ENCODE data around the gene MC1R. TPM values are rescaled to one million over a fixed set of nuclear protein-coding genes. Genes with fewer than 3 reads are reported as not detected.

MC1R gene
- total RNA-seq, 2 experiments from 2014 or later: 6.7 to 6.9 TPM

DNA sequence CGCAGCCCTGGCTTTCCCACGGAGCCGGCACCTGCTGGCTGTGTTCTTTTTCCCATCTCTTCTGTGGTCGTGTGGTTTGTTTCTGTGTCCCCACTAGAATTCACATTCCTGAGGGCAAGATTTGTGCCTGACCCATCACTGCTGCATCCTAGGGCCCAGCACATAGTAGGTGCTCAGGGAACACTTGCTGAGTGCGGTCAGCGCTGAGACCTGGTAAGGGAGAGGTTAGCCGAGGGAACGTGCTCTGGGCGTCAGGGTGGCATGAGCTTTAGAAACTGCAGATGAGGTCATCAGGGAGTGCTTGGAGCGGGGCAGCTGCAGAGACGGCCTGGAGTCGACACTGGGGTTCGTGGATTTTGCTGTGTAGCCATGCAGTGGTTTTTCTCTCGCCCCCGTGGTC is 35.8 kb downstream of the MC1R start:
- intact Hi-C loops (cut with DNase I, micrococcal nuclease): no loop called here
- Histone ChIP-seq H3K4me1 (ENCODE audit: insufficient read depth, low read length) (peaks cover 7% of the 10 kb centered on the region), H3K27me3 (ENCODE audit: control insufficient read depth in 1 of 2, insufficient read depth in 2 of 2, low read length in 2 of 2) (no peaks in the 10 kb centered on the region), H3K27ac (ENCODE audit: low read depth in 1 of 2, low read length in 2 of 2) (no peak overlapping the region), H3K36me3 (ENCODE audit: insufficient read depth, low read length) (peaks cover 35% of the 10 kb centered on the region), H3K4me3 (ENCODE audit: low read length) (no peak overlapping the region), H3K9me3 (ENCODE audit: control insufficient read depth in 1 of 2, insufficient read depth in 1 of 2, low read length in 2 of 2) (no peaks in the 10 kb centered on the region)
- Mint-ChIP-seq H3K4me1 (ENCODE audit: low read depth) (no peaks in the 10 kb centered on the region), H3K9me3 (no peaks in the 10 kb centered on the region), H3K27me3 (no peaks in the 10 kb centered on the region), H3K27ac (no peak overlapping the region), H3K36me3 (ENCODE audit: low read depth) (peaks cover 23% of the 10 kb centered on the region), H3K4me3 (no peak overlapping the region)
- no peak for ATAC-seq (ENCODE audit: poor library complexity)
- TF ChIP-seq, protein P1, sequence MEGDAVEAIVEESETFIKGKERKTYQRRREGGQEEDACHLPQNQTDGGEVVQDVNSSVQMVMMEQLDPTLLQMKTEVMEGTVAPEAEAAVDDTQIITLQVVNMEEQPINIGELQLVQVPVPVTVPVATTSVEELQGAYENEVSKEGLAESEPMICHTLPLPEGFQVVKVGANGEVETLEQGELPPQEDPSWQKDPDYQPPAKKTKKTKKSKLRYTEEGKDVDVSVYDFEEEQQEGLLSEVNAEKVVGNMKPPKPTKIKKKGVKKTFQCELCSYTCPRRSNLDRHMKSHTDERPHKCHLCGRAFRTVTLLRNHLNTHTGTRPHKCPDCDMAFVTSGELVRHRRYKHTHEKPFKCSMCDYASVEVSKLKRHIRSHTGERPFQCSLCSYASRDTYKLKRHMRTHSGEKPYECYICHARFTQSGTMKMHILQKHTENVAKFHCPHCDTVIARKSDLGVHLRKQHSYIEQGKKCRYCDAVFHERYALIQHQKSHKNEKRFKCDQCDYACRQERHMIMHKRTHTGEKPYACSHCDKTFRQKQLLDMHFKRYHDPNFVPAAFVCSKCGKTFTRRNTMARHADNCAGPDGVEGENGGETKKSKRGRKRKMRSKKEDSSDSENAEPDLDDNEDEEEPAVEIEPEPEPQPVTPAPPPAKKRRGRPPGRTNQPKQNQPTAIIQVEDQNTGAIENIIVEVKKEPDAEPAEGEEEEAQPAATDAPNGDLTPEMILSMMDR (IDR thresholded peaks at IDR 0.05): no peak
- no peak for DNase-seq
- CTCF ChIA-PET: no interaction called here
- POLR2A ChIA-PET: no interaction called here

GRCh38 chr16:89955001-89955685 is 36.5 kb downstream of the MC1R start:
- H3K36me3 ChIP-seq (ENCODE audit: insufficient read depth, low read length): peaks cover 35% of the 10 kb centered on the region
- DNase-seq: no peak
- Mint-ChIP-seq H3K4me3 (no peak overlapping the region), H3K27me3 (no peaks in the 10 kb centered on the region), H3K27ac (no peak overlapping the region), H3K9me3 (no peaks in the 10 kb centered on the region), H3K36me3 (ENCODE audit: low read depth) (peaks cover 29% of the 10 kb centered on the region), H3K4me1 (ENCODE audit: low read depth) (no peaks in the 10 kb centered on the region)
- ATAC-seq (ENCODE audit: poor library complexity): no peak
- CTCF ChIA-PET: no interaction called here
- POLR2A ChIA-PET: no interaction called here
- H3K4me3 ChIP-seq (ENCODE audit: low read length): no peak overlapping the region
- H3K27ac ChIP-seq (ENCODE audit: low read depth in 1 of 2, low read length in 2 of 2): no peak overlapping the region
- H3K27me3 ChIP-seq (ENCODE audit: control insufficient read depth in 1 of 2, insufficient read depth in 2 of 2, low read length in 2 of 2): no peaks in the 10 kb centered on the region
- TF ChIP-seq, protein P1 (IDR thresholded peaks at IDR 0.05): no peak
- H3K4me1 ChIP-seq (ENCODE audit: insufficient read depth, low read length): no peaks in the 10 kb centered on the region
- intact Hi-C loops (cut with DNase I, micrococcal nuclease): loop anchor here in 1 of 2 experiments (5.0 kb wide), 1 partner anchor 72 kb away; no protein-coding TSS in a partner anchor
- no peaks in the 10 kb centered on the region for H3K9me3 ChIP-seq (ENCODE audit: control insufficient read depth in 1 of 2, insufficient read depth in 1 of 2, low read length in 2 of 2)

DNA sequence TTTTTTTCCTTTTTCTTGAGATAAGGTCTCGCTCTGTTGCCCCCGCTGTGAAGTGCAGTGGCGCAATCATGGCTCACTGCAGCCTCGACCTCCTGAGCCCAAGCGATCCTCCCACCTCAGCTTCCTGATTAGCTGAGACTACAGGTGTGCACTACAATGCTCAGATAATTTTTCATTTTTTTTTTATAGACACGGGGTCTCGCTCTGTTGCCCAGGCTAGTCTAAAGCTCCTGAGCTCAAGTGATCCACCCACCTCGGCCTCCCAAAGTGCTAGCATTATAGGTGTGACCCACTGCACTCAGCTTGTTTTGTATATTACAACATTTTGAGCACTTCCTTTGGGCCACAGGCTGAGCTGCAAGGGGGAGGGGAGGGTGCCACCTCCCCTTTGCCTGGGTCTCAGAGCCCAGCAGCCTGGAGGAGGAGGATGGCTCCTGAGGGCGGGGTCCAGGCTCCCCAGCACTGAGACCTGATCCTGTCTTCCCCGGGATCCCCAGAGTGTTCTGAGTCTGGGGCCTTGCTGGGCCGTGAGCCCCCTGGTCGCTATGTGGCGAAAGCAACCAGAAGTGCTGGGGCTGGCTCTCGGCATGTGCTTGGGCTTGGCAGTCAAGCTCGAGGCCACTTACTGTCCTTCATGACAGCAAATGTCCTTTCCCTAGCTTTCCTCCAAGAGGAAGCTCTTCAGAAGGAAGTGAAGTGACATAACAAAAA is 38.0 kb downstream of the MC1R start:
- no peaks in the 10 kb centered on the region for H3K4me1 Mint-ChIP-seq (ENCODE audit: low read depth)
- POLR2A ChIA-PET: no interaction called here
- Histone ChIP-seq H3K4me1 (ENCODE audit: insufficient read depth, low read length) (no peaks in the 10 kb centered on the region), H3K27ac (ENCODE audit: low read depth in 1 of 2, low read length in 2 of 2) (no peak overlapping the region), H3K36me3 (ENCODE audit: insufficient read depth, low read length) (peaks cover 42% of the 10 kb centered on the region), H3K9me3 (ENCODE audit: control insufficient read depth in 1 of 2, insufficient read depth in 1 of 2, low read length in 2 of 2) (no peaks in the 10 kb centered on the region), H3K4me3 (ENCODE audit: low read length) (no peak overlapping the region), H3K27me3 (ENCODE audit: control insufficient read depth in 1 of 2, insufficient read depth in 2 of 2, low read length in 2 of 2) (no peaks in the 10 kb centered on the region)
- TF ChIP-seq, protein P1 (IDR thresholded peaks at IDR 0.05): no peak
- no peak overlapping the region for H3K4me3 Mint-ChIP-seq
- peaks cover 34% of the 10 kb centered on the region for H3K36me3 Mint-ChIP-seq (ENCODE audit: low read depth)
- H3K9me3 Mint-ChIP-seq: no peaks in the 10 kb centered on the region
- H3K27ac Mint-ChIP-seq: no peak overlapping the region
- CTCF ChIA-PET: no interaction called here
- intact Hi-C loops (cut with DNase I, micrococcal nuclease): loop anchor here in 1 of 2 experiments (5.0 kb wide), 1 partner anchor 71 kb away; no protein-coding TSS in a partner anchor
- DNase-seq (no peak), ATAC-seq (ENCODE audit: poor library complexity) (no peak)
- H3K27me3 Mint-ChIP-seq: no peaks in the 10 kb centered on the region
